HFF-Myc (cell line): Measurements from ENCODE around the gene GPC1.

Experiments
- DNase-seq: peaks from one replicate; pipeline ENCODE4 v3.0.0-alpha.2; 2011; ENCODE audit warnings: low read depth; ENCODE audit errors: extremely low read depth
- H3K4me3 ChIP-seq: replicated peaks from 2 replicates; pipeline ENCODE4 v1.5.1; 2011; ENCODE audit warnings: low read depth, mild to moderate bottlenecking, control low read depth, low read length
- CTCF ChIP-seq: IDR thresholded peaks from 2 replicates; pipeline ENCODE4 v1.5.1; 2012; ENCODE audit warnings: mild to moderate bottlenecking, low read depth, low read length, control low read depth; ENCODE audit errors: missing control alignments

GPC1 gene

GRCh38 chr2:240473211-240473610 is 37.7 kb downstream of the GPC1 start:
- no peak for TF ChIP-seq CTCF
- DNase-seq = no peak

GRCh38 chr2:240477916-240478315 is 42.5 kb downstream of the GPC1 start:
- no peak for TF ChIP-seq CTCF
- DNase-seq = no peak
- no peak overlapping the region for H3K4me3 ChIP-seq

More at GRCh38 chr2:240473211-240473610, 37.7 kb downstream of the GPC1 start:
- H3K4me3 ChIP-seq = no peak overlapping the region

- no peak for TF ChIP-seq CTCF
- DNase-seq = no peak
Observed at GRCh38 chr2:240478346-240479110, 43.1 kb downstream of the GPC1 start.

GRCh38 chr2:240479111-240479501 is 43.6 kb downstream of the GPC1 start:
- no peak overlapping the region for H3K4me3 ChIP-seq
- DNase-seq = no peak
- TF ChIP-seq CTCF = no peak

More at GRCh38 chr2:240478346-240479110, 43.1 kb downstream of the GPC1 start:
- no peak overlapping the region for H3K4me3 ChIP-seq

GRCh38 chr2:240480834-240481623 is 45.6 kb downstream of the GPC1 start:
- no peak for TF ChIP-seq CTCF
- no peak overlapping the region for H3K4me3 ChIP-seq
- DNase-seq = no peak

GRCh38 chr2:240481720-240482119 is 46.3 kb downstream of the GPC1 start:
- no peak for TF ChIP-seq CTCF
- DNase-seq = no peak
- no peak overlapping the region for H3K4me3 ChIP-seq
